ENCODE measurements around the gene SLC50A1. TPM values are rescaled to one million over a fixed set of nuclear protein-coding genes. Genes with fewer than 3 reads are reported as not detected.

The SLC50A1 gene
- total and polyA plus RNA-seq, 4 experiments from 2014 or later: 20.1 to 91.7 (median 36.6) TPM

DNA sequence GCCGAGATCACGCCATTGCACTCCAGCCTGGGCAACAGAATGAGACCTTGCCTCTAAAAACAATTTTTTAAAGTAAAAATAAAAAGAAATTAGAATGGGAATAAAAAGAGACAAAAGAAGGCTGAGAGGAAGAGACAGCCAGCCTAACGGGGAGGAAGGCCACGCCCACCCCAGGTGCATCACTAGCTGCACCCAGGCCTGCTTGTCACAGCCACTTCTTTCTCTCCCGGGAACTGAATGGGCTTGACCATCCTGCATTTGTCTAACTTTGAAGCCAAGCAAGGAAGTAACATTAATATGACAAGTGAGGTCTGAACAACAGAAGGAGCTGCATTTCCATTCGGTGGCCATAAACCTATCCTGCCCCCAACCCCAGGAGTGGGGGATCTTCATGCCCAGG is 28.8 kb upstream of the SLC50A1 start:
- Histone ChIP-seq H3K4me1 (ENCODE audit: insufficient read depth, low read length) (no peaks in the 10 kb centered on the region), H3K27me3 (ENCODE audit: insufficient read depth, low read length) (no peaks in the 10 kb centered on the region), H3K27ac (ENCODE audit: low read depth, low read length) (no peak overlapping the region), H3K4me3 (ENCODE audit: low read length in 2 of 2) (no peak overlapping the region), H3K9me3 (ENCODE audit: control insufficient read depth in 1 of 2, low read length in 2 of 2) (no peaks in the 10 kb centered on the region), H3K36me3 (ENCODE audit: insufficient read depth, low read length) (no peaks in the 10 kb centered on the region)
- Mint-ChIP-seq H3K27me3 (peaks cover 1 to 8% of the 10 kb centered on the region in 2 donors), H3K4me3 (no peak overlapping the region), H3K9me3 (no peaks in the 10 kb centered on the region), H3K36me3 (no peaks in the 10 kb centered on the region), H3K27ac (no peak overlapping the region), H3K4me1 (no peaks in the 10 kb centered on the region)
- ChIA-PET CTCF (ENCODE audit: partially characterized antibody) (interaction anchor here (3.6 kb wide), 1 partner anchor 15 kb away, joined by 12 read pairs; no protein-coding TSS in a partner anchor), POLR2A (ENCODE audit: partially characterized antibody) (no interaction called here)
- no peak for DNase-seq
- intact Hi-C loops (cut with micrococcal nuclease): no loop called here

DNA sequence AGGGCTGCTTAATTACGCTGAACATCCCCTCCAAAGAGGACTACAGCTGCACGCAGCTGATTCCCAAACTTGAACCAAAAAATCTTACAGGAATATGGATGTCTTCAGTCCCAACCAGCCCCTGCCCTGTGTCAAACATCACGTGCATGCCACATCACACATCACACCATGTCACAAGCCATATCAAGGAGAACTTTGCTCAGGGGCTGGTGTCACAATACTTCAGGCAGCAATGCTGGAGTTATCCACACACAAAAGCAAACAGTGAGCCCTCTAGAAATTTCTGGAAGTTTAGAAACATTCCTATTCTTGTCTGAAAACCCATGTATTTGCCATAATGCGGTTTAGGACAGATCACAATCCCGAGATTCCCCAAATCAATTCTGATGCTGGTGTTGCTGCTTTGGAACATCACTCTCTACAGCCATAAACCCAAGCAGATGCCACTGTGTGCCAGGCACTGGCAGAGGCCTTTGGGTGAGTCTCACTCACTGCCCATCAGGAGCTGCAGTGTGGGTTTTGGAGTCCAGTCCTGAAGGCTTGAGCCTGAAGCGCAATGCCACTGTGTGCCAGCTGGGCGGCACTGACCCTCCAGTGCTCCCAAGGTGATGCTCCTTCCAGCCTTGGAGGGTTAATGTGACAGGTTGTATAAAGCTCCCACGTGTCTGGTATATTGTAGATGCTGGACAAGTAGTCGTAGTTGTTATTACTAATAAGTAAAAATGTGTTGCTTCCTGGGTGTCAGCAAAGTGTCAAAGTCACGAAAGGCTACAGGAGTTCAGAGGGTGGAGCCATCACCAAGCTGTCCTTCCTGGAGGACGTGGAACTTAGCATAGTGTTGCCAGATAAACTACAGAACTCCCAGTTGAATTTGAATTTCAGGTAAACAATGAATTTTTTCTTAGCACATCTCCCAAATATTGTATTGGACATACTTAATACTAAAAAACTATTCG is 28.1 kb upstream of the SLC50A1 start:
- H3K9me3 ChIP-seq (ENCODE audit: control insufficient read depth in 1 of 2, low read length in 2 of 2): no peaks in the 10 kb centered on the region
- Mint-ChIP-seq H3K9me3 (no peaks in the 10 kb centered on the region), H3K4me1 (no peaks in the 10 kb centered on the region), H3K4me3 (no peak overlapping the region), H3K27me3 (peaks cover 1 to 8% of the 10 kb centered on the region in 2 donors), H3K27ac (no peak overlapping the region), H3K36me3 (no peaks in the 10 kb centered on the region)
- no peaks in the 10 kb centered on the region for H3K27me3 ChIP-seq (ENCODE audit: insufficient read depth, low read length)
- no peaks in the 10 kb centered on the region for H3K36me3 ChIP-seq (ENCODE audit: insufficient read depth, low read length)
- ChIA-PET POLR2A (ENCODE audit: partially characterized antibody) (no interaction called here), CTCF (ENCODE audit: partially characterized antibody) (no interaction called here)
- H3K4me3 ChIP-seq (ENCODE audit: low read length in 2 of 2): no peak overlapping the region
- intact Hi-C loops (cut with micrococcal nuclease): no loop called here
- H3K27ac ChIP-seq (ENCODE audit: low read depth, low read length): no peak overlapping the region
- DNase-seq: no peak
- H3K4me1 ChIP-seq (ENCODE audit: insufficient read depth, low read length): no peaks in the 10 kb centered on the region

DNA sequence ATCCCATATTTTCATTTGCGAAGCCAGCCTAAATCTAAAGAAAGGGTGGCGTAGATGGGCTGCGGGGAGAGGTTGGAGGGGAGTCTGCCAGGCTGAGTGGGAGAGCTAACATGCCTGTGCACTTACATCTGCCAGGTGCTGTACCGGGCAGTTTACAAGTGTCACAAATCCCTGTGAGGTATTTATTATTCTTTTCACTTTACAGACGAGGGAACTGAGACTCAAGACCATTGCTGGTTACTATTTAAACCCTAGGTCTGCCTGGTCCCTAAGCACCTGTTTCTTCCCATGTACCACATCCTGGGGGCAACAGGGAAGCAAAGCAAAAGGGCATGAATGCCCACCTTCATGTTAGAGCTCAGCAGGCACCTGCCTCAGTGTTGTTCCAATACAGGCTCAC is 27.4 kb upstream of the SLC50A1 start:
- CTCF ChIA-PET (ENCODE audit: partially characterized antibody): no interaction called here
- no peaks in the 10 kb centered on the region for H3K9me3 Mint-ChIP-seq

DNA sequence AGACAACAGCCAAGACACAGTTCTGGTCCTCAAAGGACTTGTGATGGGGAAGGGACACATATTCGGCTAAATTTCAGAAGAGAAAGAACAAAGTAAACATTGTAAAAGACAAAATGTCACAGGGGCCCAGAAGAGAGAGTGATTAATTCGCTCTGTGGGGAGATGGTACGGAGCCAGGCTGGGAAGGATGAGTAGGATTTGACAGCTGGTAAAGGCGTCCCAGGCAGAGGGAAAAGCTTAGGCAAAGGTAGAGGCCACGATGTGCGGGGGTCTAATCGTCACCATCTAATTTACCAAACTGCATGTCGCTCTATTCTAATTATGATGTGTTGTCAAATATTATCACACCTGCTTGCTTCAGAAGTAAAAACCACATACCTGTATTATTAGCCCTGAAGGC is 25.3 kb upstream of the SLC50A1 start:
- Histone ChIP-seq H3K36me3 (ENCODE audit: insufficient read depth, low read length) (no peaks in the 10 kb centered on the region), H3K27me3 (ENCODE audit: insufficient read depth, low read length) (no peaks in the 10 kb centered on the region), H3K27ac (ENCODE audit: low read depth, low read length) (no peak overlapping the region), H3K4me1 (ENCODE audit: insufficient read depth, low read length) (no peaks in the 10 kb centered on the region), H3K4me3 (ENCODE audit: low read length in 2 of 2) (no peak overlapping the region), H3K9me3 (ENCODE audit: control insufficient read depth in 1 of 2, low read length in 2 of 2) (no peaks in the 10 kb centered on the region)
- intact Hi-C loops (cut with micrococcal nuclease): no loop called here
- DNase-seq: no peak
- Mint-ChIP-seq H3K27ac (peak overlapping the region in 1 of 7 donors; percentile 46), H3K9me3 (peaks cover 0 to 2% (median 0%) of the 10 kb centered on the region in 8 donors), H3K4me1 (no peaks in the 10 kb centered on the region), H3K36me3 (no peaks in the 10 kb centered on the region), H3K27me3 (peaks cover 1 to 10% of the 10 kb centered on the region in 2 donors), H3K4me3 (no peak overlapping the region)
- ChIA-PET POLR2A (ENCODE audit: partially characterized antibody) (no interaction called here), CTCF (ENCODE audit: partially characterized antibody) (interaction anchor here (1.1 kb wide), 1 partner anchor 15 kb away, joined by 3 read pairs; no protein-coding TSS in a partner anchor)

More for the DNA sequence above, 27.4 kb upstream of the SLC50A1 start:
- Mint-ChIP-seq H3K27ac (peak overlapping the region in 1 of 7 donors; percentile 18), H3K36me3 (no peaks in the 10 kb centered on the region), H3K4me3 (no peak overlapping the region), H3K4me1 (no peaks in the 10 kb centered on the region), H3K27me3 (peaks cover 1 to 8% of the 10 kb centered on the region in 2 donors)
- intact Hi-C loops (cut with micrococcal nuclease): no loop called here
- POLR2A ChIA-PET (ENCODE audit: partially characterized antibody): no interaction called here
- Histone ChIP-seq H3K4me3 (ENCODE audit: low read length in 2 of 2) (no peak overlapping the region), H3K27ac (ENCODE audit: low read depth, low read length) (no peak overlapping the region), H3K4me1 (ENCODE audit: insufficient read depth, low read length) (no peaks in the 10 kb centered on the region), H3K9me3 (ENCODE audit: control insufficient read depth in 1 of 2, low read length in 2 of 2) (no peaks in the 10 kb centered on the region), H3K36me3 (ENCODE audit: insufficient read depth, low read length) (no peaks in the 10 kb centered on the region), H3K27me3 (ENCODE audit: insufficient read depth, low read length) (no peaks in the 10 kb centered on the region)
- no peak for DNase-seq

DNA sequence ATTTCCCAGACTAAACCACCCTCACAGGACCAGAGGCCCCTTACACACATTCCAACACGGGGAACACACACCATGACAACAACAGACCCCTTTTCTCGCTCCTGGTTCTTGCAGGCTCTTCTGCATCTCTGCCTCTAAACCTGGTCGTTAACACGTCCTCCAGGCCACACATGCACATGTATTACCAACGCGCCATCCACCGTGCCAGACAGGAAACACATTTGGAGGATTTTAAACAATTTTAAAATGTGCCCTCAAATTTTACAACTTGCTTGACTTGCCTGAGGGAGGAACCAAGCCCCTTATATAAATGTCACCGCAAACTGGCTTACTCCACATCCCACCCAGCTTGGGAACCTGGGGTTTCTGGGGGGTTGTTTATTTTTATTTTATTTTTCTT is 24.8 kb upstream of the SLC50A1 start:
- Histone ChIP-seq H3K4me3 (ENCODE audit: low read length in 2 of 2) (no peak overlapping the region), H3K36me3 (ENCODE audit: insufficient read depth, low read length) (no peaks in the 10 kb centered on the region), H3K27ac (ENCODE audit: low read depth, low read length) (no peak overlapping the region), H3K9me3 (ENCODE audit: control insufficient read depth in 1 of 2, low read length in 2 of 2) (no peaks in the 10 kb centered on the region), H3K27me3 (ENCODE audit: insufficient read depth, low read length) (no peaks in the 10 kb centered on the region), H3K4me1 (ENCODE audit: insufficient read depth, low read length) (no peaks in the 10 kb centered on the region)
- H3K27ac Mint-ChIP-seq: no peak overlapping the region
- peaks cover 1 to 11% of the 10 kb centered on the region in 2 donors for H3K27me3 Mint-ChIP-seq
- ChIA-PET POLR2A (ENCODE audit: partially characterized antibody) (no interaction called here), CTCF (ENCODE audit: partially characterized antibody) (interaction anchor here (1.1 kb wide), 1 partner anchor 16 kb away, joined by 3 read pairs; no protein-coding TSS in a partner anchor)
- intact Hi-C loops (cut with micrococcal nuclease): no loop called here
- H3K9me3 Mint-ChIP-seq: peaks cover 0 to 2% (median 0%) of the 10 kb centered on the region in 8 donors
- no peaks in the 10 kb centered on the region for H3K36me3 Mint-ChIP-seq
- H3K4me3 Mint-ChIP-seq: no peak overlapping the region
- no peaks in the 10 kb centered on the region for H3K4me1 Mint-ChIP-seq
- DNase-seq: no peak

DNA sequence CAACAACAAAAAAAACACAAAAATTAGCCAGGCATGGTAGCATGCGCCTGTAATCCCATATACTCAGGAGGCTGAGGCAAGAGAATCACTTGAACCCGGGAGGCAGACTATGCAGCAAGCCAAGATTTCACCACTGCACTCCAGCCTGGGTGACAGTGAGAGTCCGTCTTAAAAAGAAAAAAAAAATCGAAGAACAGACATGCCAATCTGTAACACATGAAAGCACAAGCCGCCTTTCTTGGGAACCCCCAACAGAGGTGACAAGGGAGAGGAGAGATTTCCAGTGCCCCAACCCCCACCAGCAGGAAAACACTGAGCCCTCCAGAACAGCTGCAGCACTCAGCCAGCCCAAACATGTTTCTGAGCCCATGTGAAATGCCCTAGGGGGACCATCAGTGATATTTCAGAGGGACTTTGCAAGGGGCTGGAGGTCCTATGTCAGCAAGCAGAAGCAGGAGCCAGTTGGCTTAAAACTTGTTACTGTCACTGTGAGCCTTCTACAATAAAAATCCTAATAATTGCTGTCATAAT is 22.1 kb upstream of the SLC50A1 start:
- no peaks in the 10 kb centered on the region for H3K4me1 Mint-ChIP-seq
- intact Hi-C loops (cut with micrococcal nuclease): no loop called here
- H3K27me3 Mint-ChIP-seq: peaks cover 9 to 15% of the 10 kb centered on the region in 2 donors
- peaks cover 0 to 2% (median 0%) of the 10 kb centered on the region in 8 donors for H3K9me3 Mint-ChIP-seq
- Histone ChIP-seq H3K36me3 (ENCODE audit: insufficient read depth, low read length) (no peaks in the 10 kb centered on the region), H3K4me1 (ENCODE audit: insufficient read depth, low read length) (no peaks in the 10 kb centered on the region), H3K27me3 (ENCODE audit: insufficient read depth, low read length) (no peaks in the 10 kb centered on the region), H3K27ac (ENCODE audit: low read depth, low read length) (no peak overlapping the region), H3K4me3 (ENCODE audit: low read length in 2 of 2) (no peak overlapping the region), H3K9me3 (ENCODE audit: control insufficient read depth in 1 of 2, low read length in 2 of 2) (no peaks in the 10 kb centered on the region)
- POLR2A ChIA-PET (ENCODE audit: partially characterized antibody): interaction anchor here (0.7 kb wide), 1 partner anchor 15 kb away, joined by 3 read pairs; no protein-coding TSS in a partner anchor
- CTCF ChIA-PET (ENCODE audit: partially characterized antibody): no interaction called here
- H3K27ac Mint-ChIP-seq: no peak overlapping the region
- no peak for DNase-seq
- H3K4me3 Mint-ChIP-seq: no peak overlapping the region
- H3K36me3 Mint-ChIP-seq: no peaks in the 10 kb centered on the region

DNA sequence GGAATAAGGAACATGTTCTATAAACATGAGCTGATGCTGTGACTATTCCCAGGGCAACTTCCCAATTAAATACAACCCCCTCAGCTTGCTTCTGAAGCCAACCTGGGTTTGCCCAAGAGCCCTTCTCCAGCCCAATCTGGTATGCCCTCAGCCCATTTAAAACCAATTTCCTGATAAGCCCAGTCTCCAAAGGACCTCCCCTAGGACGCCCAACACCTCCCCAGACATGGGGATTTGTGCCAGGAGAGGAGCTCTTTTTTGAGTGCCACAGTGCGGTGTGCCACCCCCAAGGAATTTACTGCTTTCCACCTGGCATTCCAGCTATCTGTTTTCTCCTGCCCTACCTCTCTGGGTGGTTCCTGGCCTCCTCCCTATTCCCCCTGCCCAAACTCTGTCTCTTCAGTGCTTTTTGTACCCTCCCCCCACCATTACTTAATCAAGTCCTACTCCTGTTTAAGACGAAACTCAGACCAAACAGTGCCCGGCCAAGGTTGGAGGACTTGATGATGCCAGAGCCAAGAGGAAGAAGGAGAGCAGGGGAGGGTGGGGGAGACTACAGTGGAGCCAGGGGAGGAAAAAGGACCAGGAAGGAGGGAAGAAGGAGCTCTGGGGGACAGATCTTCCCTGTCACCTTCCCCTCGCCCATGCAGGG is 19.4 kb upstream of the SLC50A1 start:
- no peaks in the 10 kb centered on the region for H3K36me3 Mint-ChIP-seq
- H3K4me1 Mint-ChIP-seq: no peaks in the 10 kb centered on the region
- Histone ChIP-seq H3K27me3 (ENCODE audit: insufficient read depth, low read length) (no peaks in the 10 kb centered on the region), H3K4me3 (ENCODE audit: low read length in 2 of 2) (no peak overlapping the region), H3K36me3 (ENCODE audit: insufficient read depth, low read length) (no peaks in the 10 kb centered on the region), H3K9me3 (ENCODE audit: control insufficient read depth in 1 of 2, low read length in 2 of 2) (no peaks in the 10 kb centered on the region), H3K27ac (ENCODE audit: low read depth, low read length) (no peak overlapping the region), H3K4me1 (ENCODE audit: insufficient read depth, low read length) (no peaks in the 10 kb centered on the region)
- H3K27me3 Mint-ChIP-seq: peaks cover 6 to 9% of the 10 kb centered on the region in 2 donors
- H3K27ac Mint-ChIP-seq: peak overlapping the region in 1 of 7 donors; percentile 29
- intact Hi-C loops (cut with micrococcal nuclease): no loop called here
- ChIA-PET CTCF (ENCODE audit: partially characterized antibody) (interaction anchor here (1.1 to 1.2 kb wide), 2 partner anchors 25 to 51 kb away, joined by 4 to 7 read pairs; no protein-coding TSS in a partner anchor), POLR2A (ENCODE audit: partially characterized antibody) (no interaction called here)
- DNase-seq: no peak
- H3K9me3 Mint-ChIP-seq: peaks cover 0 to 2% (median 0%) of the 10 kb centered on the region in 8 donors
- no peak overlapping the region for H3K4me3 Mint-ChIP-seq

Measured in CD4-positive, alpha-beta memory T cell (primary cell).